GM15510 (cell line): ENCODE data around the gene COL6A1.

Source experiments
- POLR2A ChIP-seq: IDR thresholded peaks from 3 replicates; pipeline ENCODE4 v1.6.1; 2011; ENCODE audit warnings: borderline replicate concordance; ENCODE audit not compliant: insufficient read length; ENCODE audit errors: extremely low read depth

The COL6A1 gene

DNA sequence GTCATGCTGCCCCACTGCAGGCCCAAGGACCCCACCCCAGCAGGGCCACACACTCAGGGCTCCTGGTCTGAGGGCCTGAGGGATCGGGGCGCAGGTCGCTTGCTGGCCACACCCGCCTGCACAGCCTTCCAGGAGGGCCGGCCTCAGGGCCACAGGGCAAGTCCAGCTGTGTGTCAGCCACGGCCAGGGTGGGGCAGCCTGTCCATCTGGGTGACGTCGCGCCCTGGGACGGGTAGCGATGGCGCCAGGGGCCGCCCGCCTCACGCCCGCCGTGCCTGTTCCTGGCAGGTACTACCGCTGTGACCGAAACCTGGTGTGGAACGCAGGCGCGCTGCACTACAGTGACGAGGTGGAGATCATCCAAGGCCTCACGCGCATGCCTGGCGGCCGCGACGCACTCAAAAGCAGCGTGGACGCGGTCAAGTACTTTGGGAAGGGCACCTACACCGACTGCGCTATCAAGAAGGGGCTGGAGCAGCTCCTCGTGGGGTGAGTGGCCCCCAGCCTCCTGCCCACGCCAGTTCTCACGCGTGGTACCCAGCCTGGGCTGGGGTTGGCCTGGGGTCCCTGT, 2.5 kb downstream of the COL6A1 start:
- no peak for TF ChIP-seq POLR2A

DNA sequence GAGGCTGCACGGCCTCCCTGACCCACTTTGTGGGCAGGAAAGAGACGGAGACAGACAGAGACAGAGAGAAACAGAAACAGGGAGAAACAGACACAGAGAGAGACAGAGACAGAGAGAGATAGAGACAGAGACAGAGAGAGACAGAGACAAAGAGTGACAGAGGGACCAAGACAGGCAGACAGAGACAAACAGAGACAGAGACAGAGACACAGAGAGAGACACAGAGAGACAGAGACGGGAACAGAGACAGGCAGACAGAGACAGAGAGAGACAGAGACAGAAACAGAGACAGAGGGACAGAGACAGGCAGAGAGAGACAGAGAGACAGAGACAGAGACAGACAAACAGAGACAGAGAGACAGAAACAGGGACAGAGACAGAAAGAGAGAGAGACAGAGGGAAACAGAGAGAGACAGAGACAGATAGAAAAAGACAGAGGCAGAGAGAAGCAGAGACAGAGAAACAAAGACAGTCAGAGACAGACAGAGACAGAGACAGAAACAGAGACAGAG, 3.1 kb downstream of the COL6A1 start:
- TF ChIP-seq POLR2A = no peak

DNA sequence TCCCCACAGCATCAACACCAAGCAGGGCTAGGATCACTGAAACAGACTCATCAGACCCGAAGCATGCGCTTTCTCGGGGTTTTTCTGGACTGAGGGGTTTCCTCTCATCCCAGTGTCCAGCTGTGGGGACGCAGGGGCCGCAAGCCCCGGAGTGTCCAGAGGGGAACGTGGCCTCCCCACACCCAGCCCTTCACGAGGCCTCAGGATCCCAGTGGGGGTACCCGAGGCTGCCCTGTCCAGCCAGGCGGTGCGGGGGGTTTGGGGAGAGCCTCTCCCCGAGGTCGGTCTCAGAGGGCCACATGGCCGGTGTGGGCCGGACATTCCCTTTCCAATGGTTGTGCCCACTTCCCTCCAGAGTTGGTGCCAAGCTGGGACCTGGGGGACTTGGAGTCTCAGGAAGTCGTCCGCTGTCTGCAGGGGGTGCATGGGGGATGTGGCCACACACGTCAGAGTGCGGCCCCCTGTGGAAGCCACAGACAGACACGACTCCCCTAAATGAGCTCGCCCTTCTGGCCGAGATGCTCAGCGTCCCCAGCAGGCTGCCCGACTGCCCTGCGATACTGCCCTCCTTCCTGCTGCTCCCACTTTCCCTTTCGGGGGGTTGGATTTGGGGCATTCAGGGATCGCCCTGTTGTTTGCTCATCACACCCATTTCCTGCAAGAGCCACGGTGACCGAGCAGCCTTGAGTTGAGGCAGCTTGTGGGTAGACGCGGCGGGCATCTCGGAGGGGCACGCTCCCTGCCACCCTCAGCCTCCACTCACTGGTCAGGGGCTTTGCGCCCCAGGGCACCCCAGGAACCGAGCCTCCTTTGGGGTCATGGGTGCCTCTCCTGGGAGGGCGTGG, 4.1 kb downstream of the COL6A1 start:
- TF ChIP-seq POLR2A = no peak

DNA sequence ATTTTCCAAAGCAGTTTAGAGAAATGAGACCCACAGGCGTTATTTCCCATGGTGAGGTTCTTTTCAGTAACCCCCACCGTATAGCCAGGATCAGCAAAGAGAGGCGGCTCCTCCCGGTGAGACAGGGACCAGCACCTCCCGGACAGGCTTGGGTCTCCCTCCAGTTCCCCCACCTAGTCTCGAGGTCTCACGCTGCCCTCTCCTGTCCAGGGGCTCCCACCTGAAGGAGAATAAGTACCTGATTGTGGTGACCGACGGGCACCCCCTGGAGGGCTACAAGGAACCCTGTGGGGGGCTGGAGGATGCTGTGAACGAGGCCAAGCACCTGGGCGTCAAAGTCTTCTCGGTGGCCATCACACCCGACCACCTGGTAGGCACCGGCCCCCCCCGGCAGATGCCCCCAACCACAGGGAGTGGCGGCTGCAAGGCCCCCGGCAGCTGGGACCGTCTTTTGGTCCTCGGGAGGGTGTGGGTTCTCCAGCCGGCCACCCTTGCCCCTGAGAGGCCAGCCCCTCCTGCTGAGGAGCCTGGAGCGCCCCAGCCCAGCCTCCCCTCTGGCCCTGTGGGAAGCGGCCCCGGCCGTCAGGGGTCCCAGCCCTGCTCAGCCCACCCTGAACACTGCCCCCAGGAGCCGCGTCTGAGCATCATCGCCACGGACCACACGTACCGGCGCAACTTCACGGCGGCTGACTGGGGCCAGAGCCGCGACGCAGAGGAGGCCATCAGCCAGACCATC, 4.9 kb downstream of the COL6A1 start:
- TF ChIP-seq POLR2A = no peak

DNA sequence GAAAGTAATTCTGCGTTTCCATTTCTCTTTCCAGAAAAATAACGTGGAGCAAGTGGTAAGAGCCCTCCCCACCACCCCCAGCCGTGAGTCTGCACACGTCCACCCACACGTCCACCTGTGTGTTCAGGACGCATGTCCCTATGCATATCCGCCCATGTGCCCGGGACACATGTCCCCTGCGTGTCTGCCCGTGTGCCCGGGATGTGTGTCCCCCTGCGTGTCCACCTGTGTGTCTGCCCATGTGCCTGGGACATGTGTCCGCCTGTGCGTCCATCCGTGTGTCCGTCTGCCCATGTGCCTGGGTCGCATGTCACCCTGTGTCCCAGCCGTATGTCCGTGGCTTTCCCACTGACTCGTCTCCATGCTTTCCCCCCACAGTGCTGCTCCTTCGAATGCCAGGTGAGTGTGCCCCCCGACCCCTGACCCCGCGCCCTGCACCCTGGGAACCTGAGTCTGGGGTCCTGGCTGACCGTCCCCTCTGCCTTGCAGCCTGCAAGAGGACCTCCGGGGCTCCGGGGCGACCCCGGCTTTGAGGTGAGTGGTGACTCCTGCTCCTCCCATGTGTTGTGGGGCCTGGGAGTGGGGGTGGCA, 5.6 kb downstream of the COL6A1 start:
- TF ChIP-seq POLR2A = no peak

DNA sequence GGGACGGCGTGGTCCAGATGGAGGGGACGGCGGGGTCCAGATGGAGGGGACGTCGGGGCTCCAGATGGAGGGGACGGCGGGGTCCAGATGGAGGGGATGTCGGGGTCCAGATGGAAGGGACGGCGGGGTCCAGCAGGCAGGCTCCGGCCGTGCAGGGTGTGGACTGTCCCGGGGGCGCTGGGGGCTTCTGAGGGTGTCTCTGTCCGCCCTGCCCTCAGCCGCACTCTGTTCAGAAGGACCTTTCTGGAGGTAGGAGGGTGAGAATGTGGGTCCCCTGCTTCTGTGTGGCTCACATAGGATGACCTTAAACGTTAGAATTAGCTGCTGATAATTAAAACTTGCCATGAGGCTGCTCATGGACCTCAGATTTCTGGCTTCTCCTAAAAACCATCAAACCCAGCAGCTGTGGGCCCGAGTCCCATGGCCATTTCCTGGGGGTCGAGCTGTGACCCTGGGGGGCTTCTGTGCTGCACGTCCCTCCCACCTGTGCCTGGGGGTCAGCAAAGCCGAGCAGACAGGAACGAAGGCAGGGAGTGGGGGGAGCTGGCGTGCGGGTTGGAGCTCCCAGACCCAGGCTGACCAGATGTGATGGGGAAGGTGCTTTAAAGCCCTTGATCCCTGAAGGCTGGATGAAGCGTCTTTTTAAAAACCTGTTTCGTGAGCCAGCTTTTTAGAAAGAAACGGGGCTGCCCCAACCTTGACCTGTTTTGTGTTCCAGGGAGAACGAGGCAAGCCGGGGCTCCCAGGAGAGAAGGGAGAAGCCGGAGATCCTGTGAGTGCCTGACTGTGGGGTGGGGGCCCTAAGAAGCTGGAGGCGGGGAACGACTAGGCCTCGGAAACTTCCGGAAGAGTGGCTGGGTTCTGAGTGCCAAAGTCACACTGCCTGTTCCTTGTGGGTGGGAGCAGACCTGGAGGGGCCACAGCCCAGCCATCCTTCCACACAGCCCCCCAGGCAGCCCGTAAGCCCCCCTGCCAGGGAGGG, 7.1 kb downstream of the COL6A1 start:
- no peak for TF ChIP-seq POLR2A

DNA sequence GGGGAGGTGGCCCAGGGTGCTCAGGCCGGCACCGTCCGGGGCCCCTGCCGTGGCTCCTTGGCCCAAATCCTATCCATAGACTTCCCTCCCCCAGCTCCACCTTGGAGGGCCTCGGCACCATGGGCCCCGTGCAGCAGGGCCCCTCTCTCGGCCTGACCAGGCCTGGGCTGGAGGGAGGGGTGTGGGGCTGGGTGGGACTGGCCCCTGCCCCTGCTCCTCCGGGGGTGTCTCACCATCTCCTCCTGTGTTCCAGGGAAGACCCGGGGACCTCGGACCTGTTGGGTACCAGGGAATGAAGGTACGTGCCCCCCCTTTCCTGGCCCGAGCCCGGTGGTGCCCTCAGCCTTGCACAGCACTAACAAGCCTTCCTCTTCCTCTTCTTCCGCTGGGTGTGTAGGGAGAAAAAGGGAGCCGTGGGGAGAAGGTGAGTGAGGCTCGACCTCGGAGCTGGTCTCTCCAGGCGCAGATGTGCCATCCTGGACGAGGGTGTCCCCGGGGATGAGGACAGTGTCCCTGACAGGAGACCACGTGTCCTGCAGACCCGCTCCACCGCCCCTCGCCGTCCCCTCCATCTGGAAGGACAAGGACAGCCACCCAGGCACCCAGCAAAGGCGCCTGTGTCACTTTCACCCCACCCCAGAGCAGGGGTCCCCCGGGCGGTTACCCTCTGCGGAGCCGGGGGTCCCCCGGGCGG, 7.9 kb downstream of the COL6A1 start:
- TF ChIP-seq POLR2A = no peak

DNA sequence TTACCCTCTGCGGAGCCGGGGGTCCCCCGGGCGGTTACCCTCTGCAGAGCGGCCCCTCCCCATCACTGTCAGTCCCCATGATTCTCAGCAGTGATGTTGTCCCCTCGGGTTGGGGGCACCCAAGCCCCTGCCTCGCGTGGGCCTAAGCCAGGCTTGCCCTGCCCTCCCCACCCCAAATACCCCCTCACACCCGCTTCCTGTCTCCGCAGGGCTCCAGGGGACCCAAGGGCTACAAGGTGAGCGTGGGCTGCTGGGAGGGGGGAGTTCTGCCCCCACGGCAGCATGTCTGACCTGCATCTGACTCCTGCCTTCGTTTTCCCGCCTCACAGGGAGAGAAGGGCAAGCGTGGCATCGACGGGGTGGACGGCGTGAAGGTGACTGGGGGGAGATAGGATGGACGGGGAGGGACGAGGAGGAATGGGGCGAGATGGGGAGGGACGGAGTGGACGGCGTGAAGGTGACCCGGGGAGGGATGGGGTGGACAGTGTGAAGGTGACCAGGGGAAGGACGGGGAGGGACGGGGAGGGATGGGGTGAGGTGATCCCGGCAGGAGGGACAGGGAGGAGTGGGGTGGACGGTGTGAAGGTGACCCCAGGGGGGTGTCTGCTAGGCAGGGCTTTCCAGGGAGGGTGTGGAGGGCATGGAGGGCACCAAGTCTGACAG, 8.6 kb downstream of the COL6A1 start:
- TF ChIP-seq POLR2A = no peak

DNA sequence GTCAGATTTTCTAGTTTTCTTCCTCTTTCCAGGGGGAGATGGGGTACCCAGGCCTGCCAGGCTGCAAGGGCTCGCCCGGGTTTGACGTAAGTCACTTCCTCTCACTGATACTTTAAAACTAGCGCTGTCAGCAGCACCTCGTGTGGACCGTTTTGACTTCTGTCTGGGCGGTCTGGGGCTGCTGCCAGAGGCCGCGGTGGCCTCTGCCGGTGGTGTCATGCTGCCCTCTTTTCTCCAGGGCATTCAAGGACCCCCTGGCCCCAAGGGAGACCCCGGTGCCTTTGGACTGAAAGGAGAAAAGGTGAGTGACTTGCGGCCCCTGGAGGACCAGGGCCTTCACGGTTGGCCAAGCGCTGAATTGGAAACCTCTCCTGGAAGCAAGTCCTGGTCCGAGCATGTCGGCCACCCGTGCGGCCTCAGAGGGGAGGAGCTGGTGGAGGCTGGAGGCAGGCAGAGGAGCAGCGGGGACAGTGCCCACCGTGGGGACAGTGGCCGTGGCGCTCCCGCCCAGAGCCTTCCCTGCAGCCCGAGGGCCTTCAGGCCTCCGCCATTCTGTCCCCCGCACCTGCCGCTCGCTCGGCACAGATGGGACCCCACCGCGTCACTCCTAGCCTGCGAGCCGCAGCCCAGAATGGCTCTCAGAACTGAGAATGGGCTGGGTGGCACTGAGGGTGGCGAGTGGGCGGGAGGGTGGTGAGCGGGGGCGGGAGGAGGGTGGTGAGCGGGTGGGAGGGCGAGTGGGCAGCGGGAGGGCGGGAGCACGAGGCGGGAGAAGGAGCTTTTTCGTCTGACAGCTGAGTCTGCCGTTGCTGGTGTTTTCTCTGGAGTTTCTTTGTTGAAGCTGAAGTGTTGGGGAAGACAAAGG, 9.4 kb downstream of the COL6A1 start:
- no peak for TF ChIP-seq POLR2A

DNA sequence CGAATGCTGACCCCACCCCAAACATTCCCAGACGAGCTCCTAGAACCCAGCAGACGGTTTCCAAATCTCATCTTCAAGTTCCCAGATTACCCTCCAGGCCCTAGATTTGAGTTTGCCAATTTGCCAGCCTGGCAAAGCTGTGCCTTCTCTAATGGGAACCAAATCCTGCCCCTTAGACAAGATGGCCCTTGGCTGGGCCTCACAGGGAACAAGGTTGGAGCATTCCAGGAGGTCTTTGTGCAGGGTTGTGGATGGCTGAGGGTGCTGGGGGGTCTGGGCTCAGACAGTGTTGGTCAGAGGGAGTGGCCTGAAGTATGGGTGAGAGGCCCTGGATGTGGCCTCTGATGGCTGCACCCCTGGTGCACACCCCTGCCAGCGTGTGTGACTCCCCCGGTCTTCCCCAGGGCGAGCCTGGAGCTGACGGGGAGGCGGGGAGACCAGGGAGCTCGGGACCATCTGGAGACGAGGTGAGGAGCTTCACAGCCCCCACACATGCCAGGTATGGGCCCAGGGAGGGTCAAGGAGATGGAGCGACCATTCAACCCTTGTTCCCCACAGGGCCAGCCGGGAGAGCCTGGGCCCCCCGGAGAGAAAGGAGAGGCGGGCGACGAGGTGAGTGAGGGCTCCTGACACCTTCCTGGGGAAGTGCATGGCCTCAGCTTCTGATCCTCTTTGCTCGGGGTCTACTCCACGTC, 10.2 kb downstream of the COL6A1 start:
- no peak for TF ChIP-seq POLR2A
